ENCODE results near the gene RAG1. TPM values are rescaled to one million over a fixed set of nuclear protein-coding genes. Genes with fewer than 3 reads are reported as not detected.

Gene RAG1
- total and polyA plus RNA-seq, 2 of the 13 experiments (the other 11 are each of a cell fraction or from before 2014, with no cell fraction given) = 0.11 to 0.15 TPM

- TF ChIP-seq HOXA3 (CRISPR knock-in tag; IDR thresholded peaks at IDR 0.05) (no peak), YEATS4 (CRISPR knock-in tag; IDR thresholded peaks at IDR 0.05; ENCODE audit: borderline replicate concordance) (no peak)
Measured at GRCh38 chr11:36620246-36620645, 52.4 kb downstream of the RAG1 start (continued).

- POLR2A ChIA-PET = no interaction called here
- 76% methylated on average over 3 of the region's 3 CpGs for WGBS (ENCODE audit: low lambda C conversion rate)
- FAIRE-seq = peak; percentile 55
- peak; percentile 55 for TF ChIP-seq CTCF (CRISPR knock-in tag; IDR thresholded peaks at IDR 0.05)
- no peak for TF ChIP-seq BORCS8-MEF2B (CRISPR knock-in tag; IDR thresholded peaks at IDR 0.05)
- no peak for TF ChIP-seq FOXO1 (CRISPR knock-in tag; IDR thresholded peaks at IDR 0.05)
- no peak for TF ChIP-seq ZNF512B (CRISPR knock-in tag; IDR thresholded peaks at IDR 0.05; ENCODE audit: borderline replicate concordance)
- no peak for TF ChIP-seq TMF1 (CRISPR knock-in tag; IDR thresholded peaks at IDR 0.05; ENCODE audit: low read depth)
- TF ChIP-seq ZSCAN9 (CRISPR knock-in tag; IDR thresholded peaks at IDR 0.05; ENCODE audit: borderline replicate concordance) = no peak
- TF ChIP-seq STAG1 (CRISPR knock-in tag; IDR thresholded peaks at IDR 0.05) = peak; percentile 69
- TF ChIP-seq HNRNPH1 (optimal IDR thresholded peaks at IDR 0.05; ENCODE audit: low read depth, low read length) = no peak
- TF ChIP-seq KAT8 (CRISPR knock-in tag; IDR thresholded peaks at IDR 0.05) = no peak
- TF ChIP-seq SMC3 (IDR thresholded peaks at IDR 0.05; ENCODE audit: low read length) = peak; percentile 30; the same call in 1 of the 2 replicates
- TF ChIP-seq SP1 (IDR thresholded peaks at IDR 0.05) = no peak
- TF ChIP-seq SP1 (CRISPR knock-in tag; IDR thresholded peaks at IDR 0.05) = no peak
- TF ChIP-seq ZNF781 (CRISPR knock-in tag; IDR thresholded peaks at IDR 0.05; ENCODE audit: borderline replicate concordance, not compliant biosample characterization) = no peak
- no peak for TF ChIP-seq IKZF1 (IDR thresholded peaks at IDR 0.05)
- peak; percentile 27; the same call in 1 of the 2 replicates for TF ChIP-seq RAD21 (CRISPR knock-in tag; IDR thresholded peaks at IDR 0.05)
- no peak for TF ChIP-seq ZMAT3 (CRISPR knock-in tag; conservative IDR thresholded peaks at IDR 0.05)
- no peak for TF ChIP-seq PPARG (CRISPR knock-in tag; conservative IDR thresholded peaks at IDR 0.05)
- no peak for TF ChIP-seq NCOR1 (IDR thresholded peaks at IDR 0.05; ENCODE audit: borderline replicate concordance, low read length)
- 0 out of 2 replicates have a peak, but pooled peaks have one; percentile 9 for TF ChIP-seq CEBPG (CRISPR knock-in tag; IDR thresholded peaks at IDR 0.05)
- no peak for TF ChIP-seq RARG (CRISPR knock-in tag; IDR thresholded peaks at IDR 0.05; ENCODE audit: low read depth)
Measured at GRCh38 chr11:36622431-36623136, 54.8 kb downstream of the RAG1 start.

More at GRCh38 chr11:36622431-36623136, 54.8 kb downstream of the RAG1 start:
- no peaks in the 10 kb centered on the region for H3K27me3 ChIP-seq (ENCODE audit: control insufficient read depth in 1 of 2, insufficient read depth in 2 of 2, low read length in 2 of 2)
- no peak overlapping the region for H3K4me2 ChIP-seq (ENCODE audit: low read depth, low read length)
- ATAC-seq = peak; percentile 93
- no TSS peak for BruUV-seq (replicated peaks)
- in situ Hi-C loops (cut with HindIII; ENCODE audit: extremely low pct_ligation_motif_present, low pct_unique_long_range_greater_than_20kb) = loop anchor here (5.0 kb wide), 1 partner anchor 60 kb away; no protein-coding TSS in a partner anchor
- H3K36me3 ChIP-seq (replicated peaks in 1 of 2; ENCODE audit: control insufficient read depth in 1 of 2, insufficient read depth in 2 of 2, low read length in 2 of 2) = no peaks in the 10 kb centered on the region
- intact Hi-C loops (cut with micrococcal nuclease; ENCODE audit: unreplicated experiment) = loop anchor here (1.0 kb wide), 1 partner anchor 58 kb away; no protein-coding TSS in a partner anchor
- no peaks in the 10 kb centered on the region for H3K79me2 ChIP-seq (ENCODE audit: insufficient read depth, low read length)
- no peaks in the 10 kb centered on the region for H4K20me1 ChIP-seq (ENCODE audit: insufficient read depth, low read length)
- CTCF ChIA-PET (ENCODE audit: low intra/inter-chr PET ratio, low total read pairs) = interaction anchor here (1.7 kb wide), 1 partner anchor 58 kb away, joined by 18 read pairs; no protein-coding TSS in a partner anchor
- H3K4me3 ChIP-seq (replicated peaks in 1 of 3; ENCODE audit: insufficient read depth in 1 of 3, low read depth in 2 of 3, low read length in 3 of 3) = no peak overlapping the region
- no peaks in the 10 kb centered on the region for H3K9me3 ChIP-seq (ENCODE audit: low read length)
- H2AFZ ChIP-seq (ENCODE audit: low read length) = no peak overlapping the region
- peak; percentile 31 for DNase-seq (ENCODE audit: low spot score)
- H3K4me1 ChIP-seq (ENCODE audit: insufficient read depth, low read length) = no peaks in the 10 kb centered on the region
- no peak overlapping the region for H3K9ac ChIP-seq (ENCODE audit: insufficient read depth, low read depth, low read length)
- H3K27ac ChIP-seq (ENCODE audit: extremely low read length, insufficient read depth, low read length) = no peak overlapping the region
